ENCODE results near the gene COLGALT1.

The COLGALT1 gene

DNA sequence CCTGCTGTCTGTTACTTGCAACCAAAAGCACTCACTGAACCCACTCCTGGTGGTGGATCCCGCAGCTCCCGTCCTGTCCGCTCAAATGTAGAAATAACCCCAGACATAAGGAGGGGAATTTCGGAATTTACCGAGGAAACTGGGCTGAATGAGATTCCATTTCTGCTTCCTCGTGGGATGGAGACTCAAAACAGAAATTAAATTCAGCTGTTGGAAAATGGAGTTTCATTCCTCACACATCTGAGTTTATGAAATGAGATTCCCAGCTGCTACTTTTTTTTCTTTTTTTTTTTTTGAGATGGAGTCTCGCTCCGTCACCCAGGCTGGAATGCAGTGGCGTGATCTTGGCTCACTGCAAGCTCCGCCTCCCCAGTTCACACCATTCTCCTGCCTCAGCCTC, 44.3 kb downstream of the COLGALT1 start:
- no peak for DNase-seq (ENCODE audit: low read depth)

DNA sequence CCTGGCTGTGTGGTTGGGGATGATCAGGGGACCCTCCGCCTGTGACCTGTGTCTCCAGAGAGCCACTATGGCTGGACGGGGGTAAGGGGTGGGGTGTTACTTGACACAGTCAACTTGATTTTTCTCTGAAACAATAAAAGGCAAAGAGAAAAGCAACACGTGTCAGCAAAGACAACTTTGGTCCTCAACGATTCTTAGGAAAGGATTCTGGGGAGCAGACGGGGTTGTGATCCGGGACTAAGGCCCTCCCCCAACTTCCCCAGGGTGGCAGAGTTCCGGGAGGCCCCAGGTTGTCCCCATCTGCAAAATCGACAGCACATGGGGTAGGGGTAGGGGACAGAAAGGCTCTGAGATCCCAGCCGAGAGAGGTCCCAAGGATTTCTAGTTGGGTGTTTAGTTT, 46.2 kb downstream of the COLGALT1 start:
- DNase-seq (ENCODE audit: low read depth), result no peak

DNA sequence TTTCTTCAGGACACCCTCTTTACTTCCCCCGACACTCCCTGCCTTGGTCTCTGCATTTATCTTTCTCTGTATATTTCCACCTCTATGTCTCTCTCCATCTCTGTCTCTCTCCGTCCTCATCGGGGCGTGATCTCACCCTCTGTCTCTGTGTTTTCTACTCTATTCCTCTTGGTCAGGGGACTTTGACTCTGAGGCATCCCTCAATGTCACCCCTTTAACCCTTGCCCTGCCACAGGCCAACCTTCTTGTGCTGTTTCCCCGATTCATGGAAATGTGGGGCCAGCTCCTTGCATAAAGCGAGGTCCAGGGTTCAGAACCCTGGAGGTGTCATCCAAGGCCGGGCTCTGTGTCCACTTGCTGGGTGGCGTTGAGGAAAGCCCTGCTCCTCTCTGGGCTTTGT, 46.8 kb downstream of the COLGALT1 start:
- DNase-seq (ENCODE audit: low read depth), result no peak

- DNase-seq (ENCODE audit: low read depth), result no peak
Observed at GRCh38 chr19:17602872-17603510, 47.5 kb downstream of the COLGALT1 start.

DNA sequence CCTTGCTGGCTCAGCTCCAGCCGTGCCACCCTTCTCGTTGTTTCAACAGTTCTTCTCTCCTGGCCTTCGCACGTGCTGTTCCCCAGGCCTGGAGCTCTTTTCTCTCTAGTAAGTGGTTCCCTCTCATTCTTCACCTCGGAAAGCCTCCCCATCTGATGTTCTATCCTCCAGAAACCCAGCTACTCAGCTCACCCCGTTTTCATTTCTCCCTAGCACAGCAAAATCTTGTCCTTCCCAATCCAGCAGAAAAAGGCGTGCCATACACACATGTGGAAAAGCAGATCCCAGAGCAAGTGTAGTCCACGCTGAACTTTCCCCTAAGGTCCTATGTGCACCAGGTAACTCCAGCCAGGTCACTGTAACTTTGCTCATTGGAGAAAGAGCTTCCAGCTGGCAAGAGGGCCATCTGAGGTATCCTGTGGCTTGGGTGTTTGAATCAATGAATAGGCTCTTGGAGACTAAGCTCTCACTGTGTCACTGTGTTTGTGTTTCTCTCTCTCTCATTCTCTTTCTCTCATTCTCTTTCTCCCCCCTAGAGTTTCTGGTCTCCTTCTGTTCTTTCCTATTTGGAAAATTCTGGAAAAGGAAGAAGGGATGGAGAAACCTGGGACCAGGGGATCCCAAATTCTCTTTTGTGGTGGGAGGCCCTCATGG, 49.0 kb downstream of the COLGALT1 start:
- DNase-seq (ENCODE audit: low read depth), result no peak

GRCh38 chr19:17605117-17605516, 49.7 kb downstream of the COLGALT1 start:
- DNase-seq (ENCODE audit: low read depth), result no peak

GRCh38 chr19:17605761-17606589, 50.5 kb downstream of the COLGALT1 start:
- DNase-seq (ENCODE audit: low read depth), result peak; percentile 62

DNA sequence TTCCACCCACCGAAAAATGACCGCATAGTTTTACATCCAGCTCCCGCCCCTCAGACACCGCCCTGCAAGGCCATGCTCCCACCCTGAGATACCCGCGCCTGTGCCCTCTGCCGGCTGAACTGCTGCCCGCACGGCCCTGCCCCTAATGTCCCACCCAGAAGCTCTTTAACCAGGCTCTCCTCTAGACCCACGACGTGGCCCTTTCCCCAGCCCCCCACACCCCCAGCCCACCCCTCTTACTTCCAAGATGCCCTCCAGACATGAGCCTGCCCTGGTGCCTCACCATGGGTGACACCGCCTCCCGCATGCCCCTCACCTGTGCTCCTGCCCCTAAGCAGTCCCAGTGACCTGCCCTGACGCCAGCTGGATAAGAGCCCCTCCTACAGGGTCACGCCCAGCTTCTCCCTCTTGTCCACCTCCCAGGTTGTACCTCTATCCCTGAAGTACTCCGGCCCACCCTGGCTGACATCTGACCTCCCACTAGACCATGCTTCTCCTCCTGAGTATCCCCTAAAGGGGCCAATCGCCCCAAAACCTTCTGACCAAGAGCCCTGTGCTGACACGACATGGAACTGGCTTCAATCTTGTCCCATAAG, 51.2 kb downstream of the COLGALT1 start:
- DNase-seq (ENCODE audit: low read depth), result no peak

- DNase-seq (ENCODE audit: low read depth), result no peak
Observed at GRCh38 chr19:17607936-17608335, 52.5 kb downstream of the COLGALT1 start.

GRCh38 chr19:17610384-17610783, 54.9 kb downstream of the COLGALT1 start:
- DNase-seq (ENCODE audit: low read depth), result peak; percentile 21

DNA sequence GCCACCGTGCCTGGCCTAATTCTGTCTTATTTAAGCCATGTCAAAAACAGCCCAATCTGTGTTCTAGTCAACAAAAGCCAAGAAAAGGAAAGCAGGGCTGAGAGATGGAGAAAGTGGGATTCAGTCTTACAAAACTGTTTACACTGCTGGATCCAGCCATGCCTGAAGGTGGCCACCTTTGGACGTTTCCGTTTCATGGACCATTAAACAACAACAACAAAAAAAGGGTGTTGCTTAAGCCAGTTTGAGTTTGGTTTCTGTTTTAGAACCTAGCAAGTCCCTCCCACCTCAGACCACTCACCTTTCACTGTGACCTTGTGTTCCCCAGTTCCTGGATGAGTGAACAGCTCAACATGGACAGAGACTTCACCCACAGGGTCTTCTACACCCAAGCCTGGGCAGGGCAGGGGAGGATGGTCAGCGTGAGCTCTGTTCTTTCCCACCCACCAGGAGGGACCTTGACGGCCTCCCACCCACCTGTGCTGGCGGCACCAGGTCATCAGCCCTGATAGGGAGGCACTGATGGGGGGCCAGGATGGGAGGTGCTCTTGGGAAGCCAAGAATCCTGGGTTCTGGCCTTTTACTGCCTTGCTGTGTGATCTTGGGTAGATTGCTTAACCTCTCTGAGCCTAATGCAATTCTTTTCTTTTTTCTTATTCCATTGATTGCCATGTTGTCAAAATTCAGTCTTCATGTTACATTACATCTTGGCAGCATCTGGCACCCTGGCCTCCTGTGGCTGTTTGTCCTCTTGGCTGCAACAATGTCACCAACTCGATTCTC, 56.2 kb downstream of the COLGALT1 start:
- DNase-seq (ENCODE audit: low read depth), result no peak

DNA sequence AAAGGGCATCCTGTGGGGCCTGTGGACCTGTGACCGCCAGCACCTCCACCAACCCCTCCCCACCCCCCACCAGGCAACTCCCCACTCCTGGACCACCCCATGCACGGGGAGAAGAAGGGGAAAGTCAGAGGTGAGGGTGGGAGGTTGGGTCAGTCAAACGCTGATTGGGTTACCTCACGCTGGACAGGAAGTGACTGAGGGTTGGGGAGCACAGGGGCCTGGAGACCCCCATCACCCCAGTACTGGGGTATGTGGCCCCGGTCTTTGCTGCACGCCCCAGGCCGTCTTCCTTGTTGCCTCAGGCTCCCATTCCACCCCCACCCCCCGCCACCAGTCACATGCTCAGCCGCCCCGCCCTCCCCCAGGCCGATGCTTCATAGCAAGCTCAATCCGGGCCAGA, 59.0 kb downstream of the COLGALT1 start:
- DNase-seq (ENCODE audit: low read depth), result no peak

GRCh38 chr19:17615889-17616685, 60.6 kb downstream of the COLGALT1 start:
- DNase-seq (ENCODE audit: low read depth), result no peak

DNA sequence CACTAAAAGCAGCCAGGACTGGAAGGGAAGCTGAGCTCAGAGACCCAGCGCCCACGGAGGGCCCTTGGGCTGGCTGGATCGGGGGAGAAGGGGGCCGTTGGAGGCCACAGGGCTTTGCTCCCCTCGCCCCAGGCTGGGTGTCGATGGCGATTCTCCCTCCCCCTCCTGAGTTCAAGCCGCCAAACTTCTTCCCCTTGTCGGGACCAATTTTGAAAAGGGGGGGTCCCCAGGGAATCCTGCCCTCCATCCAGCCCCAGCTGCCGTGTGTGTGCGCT, 61.2 kb downstream of the COLGALT1 start:
- DNase-seq (ENCODE audit: low read depth), result no peak

GRCh38 chr19:17616961-17617806, 61.7 kb downstream of the COLGALT1 start:
- peak; percentile 18 for DNase-seq (ENCODE audit: low read depth)

DNA sequence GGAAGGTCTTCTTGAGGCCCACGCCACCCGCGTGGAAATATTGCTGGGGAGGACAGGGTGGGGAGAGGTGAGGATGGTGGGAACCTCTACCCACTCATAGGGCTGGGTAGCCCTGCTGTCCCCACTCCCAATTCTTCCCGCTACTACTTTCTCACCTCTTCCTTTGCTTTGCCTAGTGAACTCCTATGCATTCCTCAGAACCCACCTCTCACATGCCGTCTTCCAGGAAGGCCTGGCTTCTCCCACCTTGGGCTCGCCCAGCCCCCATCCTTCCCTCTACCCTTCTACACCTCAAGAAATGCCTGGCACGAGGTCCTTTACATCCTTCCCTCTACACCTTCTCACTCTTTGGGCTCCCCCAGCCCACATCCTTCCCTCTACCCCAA, 62.4 kb downstream of the COLGALT1 start:
- DNase-seq (ENCODE audit: low read depth), result no peak

GRCh38 chr19:17618281-17618903, 62.9 kb downstream of the COLGALT1 start:
- DNase-seq (ENCODE audit: low read depth), result no peak

DNA sequence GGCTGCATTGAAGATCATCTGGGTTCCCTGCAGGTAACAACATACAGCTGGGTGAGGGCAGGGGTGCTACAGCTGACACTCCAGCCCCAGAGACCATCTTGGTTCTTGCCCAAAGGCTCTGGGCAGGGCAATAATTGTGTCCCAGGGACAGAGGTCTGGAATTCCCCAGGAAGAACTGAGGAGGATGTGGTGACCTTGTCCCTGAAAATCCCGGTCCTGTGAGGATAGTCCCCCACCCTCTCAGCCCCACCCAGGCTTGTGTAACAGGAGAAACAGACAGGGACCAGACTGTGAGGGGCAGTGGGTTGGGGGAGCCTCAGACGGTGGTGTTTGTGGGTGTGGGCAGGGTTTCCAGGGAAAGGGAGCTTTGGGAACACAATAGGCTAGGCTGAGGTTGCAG, 63.5 kb downstream of the COLGALT1 start:
- no peak for DNase-seq (ENCODE audit: low read depth)

DNA sequence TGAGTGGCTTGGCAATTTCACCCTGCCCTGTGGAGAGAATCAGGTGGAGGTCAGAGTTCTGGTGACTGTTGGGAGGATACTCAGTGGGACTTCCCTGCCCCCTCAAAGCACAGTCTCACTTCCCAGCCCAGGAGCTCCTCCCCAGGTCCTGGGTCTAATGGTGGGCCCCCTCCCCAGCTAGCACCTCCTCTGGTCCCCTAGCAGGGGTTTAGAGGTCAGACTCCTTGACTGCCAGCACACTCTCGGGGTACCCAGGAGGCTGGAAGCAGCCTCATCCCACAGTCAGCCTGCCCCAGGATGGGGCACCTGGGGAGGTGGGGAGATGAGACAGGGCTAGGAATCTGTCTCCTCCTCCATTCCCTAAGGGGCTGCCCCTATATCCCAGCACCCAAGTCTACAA, 65.2 kb downstream of the COLGALT1 start:
- DNase-seq (ENCODE audit: low read depth), result no peak
